Hematopoietic multipotent progenitor cell treated with erythropoietin and hydrocortisone succinate and interleukin-3 and kit ligand, for 15 days (in vitro differentiated cells): ENCODE data around the gene MLN.

Experiments
- DNase-seq: peaks from one replicate; pipeline ENCODE4 v3.0.0-alpha.2; 2015; ENCODE audit warnings: low spot score

MLN gene

GRCh38 chr6:33771146-33772081, 32.4 kb downstream of the MLN start:
- peak; percentile 62 for DNase-seq

GRCh38 chr6:33770833-33771145, 33.0 kb downstream of the MLN start:
- no peak for DNase-seq

GRCh38 chr6:33770124-33770832, 33.5 kb downstream of the MLN start:
- no peak for DNase-seq

- no peak for DNase-seq
Measured at GRCh38 chr6:33769248-33769821, 34.5 kb downstream of the MLN start.

- DNase-seq = peak; percentile 63
Measured at GRCh38 chr6:33768644-33769120, 35.1 kb downstream of the MLN start.

- no peak for DNase-seq
Measured at GRCh38 chr6:33766921-33767907, 36.6 kb downstream of the MLN start.

- no peak for DNase-seq
Measured at GRCh38 chr6:33765368-33765767, 38.4 kb downstream of the MLN start.

- DNase-seq = no peak
Measured at GRCh38 chr6:33764036-33764435, 39.8 kb downstream of the MLN start.

GRCh38 chr6:33763483-33763882, 40.3 kb downstream of the MLN start:
- DNase-seq = no peak

GRCh38 chr6:33762713-33763112, 41.1 kb downstream of the MLN start:
- no peak for DNase-seq

- DNase-seq = peak; percentile 20
Measured at GRCh38 chr6:33761922-33762629, 41.7 kb downstream of the MLN start.

GRCh38 chr6:33761581-33761921, 42.3 kb downstream of the MLN start:
- no peak for DNase-seq

- no peak for DNase-seq
Measured at GRCh38 chr6:33759887-33760629, 43.7 kb downstream of the MLN start.

- DNase-seq = no peak
Measured at GRCh38 chr6:33758815-33759216, 45.0 kb downstream of the MLN start.

GRCh38 chr6:33757906-33758305, 45.9 kb downstream of the MLN start:
- no peak for DNase-seq

GRCh38 chr6:33757113-33757512, 46.7 kb downstream of the MLN start:
- no peak for DNase-seq

- DNase-seq = no peak
Measured at GRCh38 chr6:33756211-33756954, 47.4 kb downstream of the MLN start.

GRCh38 chr6:33755070-33755869, 48.5 kb downstream of the MLN start:
- no peak for DNase-seq

GRCh38 chr6:33754222-33754621, 49.6 kb downstream of the MLN start:
- no peak for DNase-seq
